GM10248 (cell line): ENCODE results near the gene VAPA.
"Not testable (repeated sequence)": the region's sequence is repeated elsewhere in the genome, so short reads cannot be mapped to it uniquely, and the experiment has no call there.

Experiments used
- CTCF ChIA-PET: fragments of 300-600 bp; sonication (Branson Sonifier 250); formaldehyde crosslinking; extraction: SDS; loops from one replicate; lab custom pipeline; 2021; ENCODE audit warnings: antibody characterized with exemption; lab: Yijun Ruan, JAX
- POLR2A ChIA-PET: fragments of 350-650 bp; sonication (Branson Sonifier 250); formaldehyde crosslinking; extraction: SDS; loops from one replicate; lab custom pipeline; 2020; ENCODE audit warnings: antibody characterized with exemption; lab: Yijun Ruan, JAX
- DNase-seq: peaks from one replicate; pipeline ENCODE4 v3.0.0; 2012; ENCODE audit errors: extremely low spot score
- CTCF ChIP-seq: IDR thresholded peaks from 2 replicates; pipeline ENCODE4 v1.5.1; 2012; ENCODE audit warnings: mild to moderate bottlenecking, low read depth; ENCODE audit errors: extremely low read depth, missing control alignments, control extremely low read depth

The VAPA gene

GRCh38 chr18:9911226-9911625 lies 2.6 kb upstream of the VAPA start:
- no peak for TF ChIP-seq CTCF
- DNase-seq: no peak
- POLR2A ChIA-PET: no interaction called here
- CTCF ChIA-PET: no interaction called here

- DNase-seq, POLR2A ChIA-PET: not testable (repeated sequence)
Measured at GRCh38 chr18:9912285-9912684, 1.5 kb upstream of the VAPA start.

GRCh38 chr18:9913151-9913525 lies 678 bp upstream of the VAPA start:
- no peak for DNase-seq
- ChIA-PET POLR2A (interaction anchor here (0.7 to 1.0 kb wide), 3 partner anchors 10 to 14 kb away, joined by 3 to 4 read pairs (median 3); no protein-coding TSS in a partner anchor), CTCF (interaction anchor here (0.9 to 3.7 kb wide), 2 partner anchors 14 to 21 kb away, joined by 3 to 14 read pairs; no protein-coding TSS in a partner anchor)
- TF ChIP-seq CTCF: no peak

More at GRCh38 chr18:9912285-9912684, 1.5 kb upstream of the VAPA start:
- CTCF ChIA-PET: not testable (repeated sequence)

GRCh38 chr18:9914334-9914583 lies 443 bp downstream of the VAPA start:
- ChIA-PET CTCF (interaction anchor here (0.9 to 3.7 kb wide), 2 partner anchors 13 to 20 kb away, joined by 3 to 14 read pairs; no protein-coding TSS in a partner anchor), POLR2A (interaction anchor here (0.9 to 1.0 kb wide), 2 partner anchors 11 to 13 kb away, joined by 3 to 4 read pairs; no protein-coding TSS in a partner anchor)
- peak; percentile 74 for DNase-seq
- TF ChIP-seq CTCF: no peak

GRCh38 chr18:9914584-9915290 lies 921 bp downstream of the VAPA start:
- ChIA-PET CTCF (interaction anchor here (1.0 to 3.7 kb wide), 2 partner anchors 9 to 12 kb away, joined by 3 to 14 read pairs; no protein-coding TSS in a partner anchor), POLR2A (no interaction called here)
- peak; percentile 27 for DNase-seq
- TF ChIP-seq CTCF: no peak

GRCh38 chr18:9915291-9916076 lies 1.7 kb downstream of the VAPA start:
- no peak for TF ChIP-seq CTCF
- ChIA-PET POLR2A (no interaction called here), CTCF (interaction anchor here (0.8 to 3.7 kb wide), 3 partner anchors 9 to 21 kb away, joined by 3 to 14 read pairs (median 4); no protein-coding TSS in a partner anchor)
- no peak for DNase-seq
